ENCODE measurements around the gene SLC41A1.

DNA sequence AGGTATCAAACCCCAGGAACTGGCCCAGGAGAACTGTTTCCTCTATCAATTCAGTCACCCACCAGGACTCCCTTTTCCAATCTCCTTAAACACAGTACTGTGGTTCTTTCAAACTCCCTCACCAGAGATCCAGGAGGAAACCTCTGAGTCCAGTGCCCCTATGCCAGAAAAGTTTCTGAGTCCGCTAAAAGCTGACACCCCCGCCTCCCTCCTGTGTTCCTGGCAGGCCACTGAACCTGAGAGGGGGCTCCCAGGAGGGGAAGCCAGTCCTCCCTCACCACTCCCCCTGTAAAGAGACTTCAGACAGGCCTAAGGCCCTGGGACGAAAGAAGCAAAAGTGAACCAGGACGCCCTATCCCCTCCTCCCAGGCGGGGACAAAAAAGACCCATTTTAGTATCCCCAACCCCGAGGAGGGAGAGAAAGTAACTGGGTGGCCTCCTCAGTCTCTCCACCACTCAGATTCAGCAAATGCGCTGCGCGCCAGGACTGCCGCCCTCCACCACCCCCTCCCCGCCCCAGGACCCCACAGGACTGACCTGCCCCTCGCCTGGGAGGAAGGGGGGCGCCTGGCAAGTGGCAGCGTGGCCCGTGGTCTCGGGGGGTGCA, 624 bp downstream of the SLC41A1 start:
- TF ChIP-seq, protein P1, sequence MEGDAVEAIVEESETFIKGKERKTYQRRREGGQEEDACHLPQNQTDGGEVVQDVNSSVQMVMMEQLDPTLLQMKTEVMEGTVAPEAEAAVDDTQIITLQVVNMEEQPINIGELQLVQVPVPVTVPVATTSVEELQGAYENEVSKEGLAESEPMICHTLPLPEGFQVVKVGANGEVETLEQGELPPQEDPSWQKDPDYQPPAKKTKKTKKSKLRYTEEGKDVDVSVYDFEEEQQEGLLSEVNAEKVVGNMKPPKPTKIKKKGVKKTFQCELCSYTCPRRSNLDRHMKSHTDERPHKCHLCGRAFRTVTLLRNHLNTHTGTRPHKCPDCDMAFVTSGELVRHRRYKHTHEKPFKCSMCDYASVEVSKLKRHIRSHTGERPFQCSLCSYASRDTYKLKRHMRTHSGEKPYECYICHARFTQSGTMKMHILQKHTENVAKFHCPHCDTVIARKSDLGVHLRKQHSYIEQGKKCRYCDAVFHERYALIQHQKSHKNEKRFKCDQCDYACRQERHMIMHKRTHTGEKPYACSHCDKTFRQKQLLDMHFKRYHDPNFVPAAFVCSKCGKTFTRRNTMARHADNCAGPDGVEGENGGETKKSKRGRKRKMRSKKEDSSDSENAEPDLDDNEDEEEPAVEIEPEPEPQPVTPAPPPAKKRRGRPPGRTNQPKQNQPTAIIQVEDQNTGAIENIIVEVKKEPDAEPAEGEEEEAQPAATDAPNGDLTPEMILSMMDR (IDR thresholded peaks at IDR 0.05), result no peak
- no peak for TF ChIP-seq POLR2AphosphoS5 (IDR thresholded peaks at IDR 0.05)
